ENCODE results near the gene HDHD3.
"Not testable (repeated sequence)": the region's sequence is repeated elsewhere in the genome, so short reads cannot be mapped to it uniquely, and the experiment has no call there.

HDHD3 gene

GRCh38 chr9:113390192-113390960 lies 13.6 kb upstream of the HDHD3 start:
- no peak for DNase-seq (ENCODE audit: low read depth, low spot score)

DNA sequence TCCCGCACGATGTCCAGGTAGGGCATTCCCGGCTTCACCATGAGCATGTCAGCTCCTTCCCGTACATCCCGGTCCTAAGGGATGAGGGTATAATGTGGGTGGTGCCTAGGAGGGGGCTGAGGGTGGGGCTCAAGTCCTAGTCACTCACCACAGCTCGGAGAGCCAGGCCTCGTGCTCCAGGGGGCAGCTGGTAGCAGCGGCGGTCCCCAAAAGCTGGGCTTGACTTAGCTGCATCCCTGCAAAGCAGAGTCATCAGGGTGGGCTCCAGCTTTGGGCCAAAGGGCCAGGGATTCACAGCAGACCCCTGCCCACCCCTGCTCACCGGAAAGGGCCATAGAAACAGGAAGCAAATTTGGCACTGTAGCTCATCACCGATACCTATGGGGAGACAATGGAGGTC lies 12.7 kb upstream of the HDHD3 start:
- no peak for DNase-seq (ENCODE audit: low read depth, low spot score)

GRCh38 chr9:113388833-113389232 lies 12.0 kb upstream of the HDHD3 start:
- DNase-seq (ENCODE audit: low read depth, low spot score) = no peak

GRCh38 chr9:113387560-113388230 lies 10.9 kb upstream of the HDHD3 start:
- DNase-seq (ENCODE audit: low read depth, low spot score) = no peak

DNA sequence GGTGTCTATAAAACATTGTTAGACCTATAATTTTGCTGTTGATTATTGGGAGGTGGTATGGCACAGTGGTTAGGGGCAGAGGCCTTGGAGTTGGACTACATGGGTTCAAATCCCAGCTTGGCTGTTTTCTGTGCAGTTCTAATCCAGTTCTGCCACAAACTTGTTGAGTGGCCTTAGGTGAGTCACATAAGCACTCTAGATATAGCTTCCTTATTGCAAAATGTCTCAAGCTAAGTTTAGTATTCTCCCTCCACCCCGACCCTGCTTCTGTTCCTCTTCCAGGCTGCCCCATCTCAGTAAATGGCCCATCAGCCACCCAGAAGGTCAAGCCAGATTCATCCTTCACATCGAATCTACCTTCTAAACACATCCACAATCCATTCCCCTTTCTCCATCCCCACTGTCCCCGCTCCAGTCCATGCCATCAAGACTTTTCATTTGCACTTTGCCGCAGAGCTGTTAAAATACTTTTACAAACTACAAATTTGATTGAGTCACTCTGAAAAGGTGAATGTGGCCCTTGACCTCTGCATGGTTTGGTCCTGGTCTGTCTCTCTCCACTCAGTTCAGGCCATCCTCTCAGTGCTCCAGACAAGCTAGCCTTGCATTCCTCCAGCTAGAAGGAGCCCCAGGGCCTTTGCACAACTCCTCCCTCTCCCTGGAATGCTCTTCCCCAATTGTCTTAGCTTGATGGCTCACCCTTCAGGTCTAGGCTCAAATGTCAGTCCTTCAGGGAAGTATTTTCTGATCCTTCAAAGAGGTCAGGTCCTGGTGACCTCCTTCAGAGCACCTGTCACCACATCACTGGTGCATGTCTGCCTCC lies 10.0 kb upstream of the HDHD3 start:
- no peak for DNase-seq (ENCODE audit: low read depth, low spot score)

DNA sequence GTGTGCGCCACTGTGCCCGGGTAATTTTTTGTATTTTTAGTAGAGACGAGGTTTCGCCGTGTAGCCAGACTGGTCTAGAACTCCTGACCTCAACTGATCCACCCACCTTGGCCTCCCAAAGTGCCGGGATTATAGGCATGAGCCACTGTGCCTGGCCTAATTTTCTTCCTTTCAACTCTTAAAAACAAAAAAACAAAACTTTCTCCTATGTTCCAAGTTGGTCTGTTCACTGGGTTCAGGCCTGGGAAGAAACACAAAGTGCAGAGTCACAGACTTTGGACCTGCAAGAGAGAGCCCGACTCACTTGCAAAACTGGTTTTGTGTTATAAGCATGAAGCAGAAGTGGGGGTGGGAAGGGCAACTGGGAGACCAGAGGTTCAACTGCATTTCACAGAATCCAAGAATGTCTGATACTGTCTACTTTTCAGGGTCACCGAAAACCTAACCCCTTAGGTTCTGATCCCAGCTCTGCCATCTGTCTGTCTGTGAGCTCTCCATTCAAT lies 5.2 kb upstream of the HDHD3 start:
- DNase-seq (ENCODE audit: low read depth, low spot score) = no peak

DNA sequence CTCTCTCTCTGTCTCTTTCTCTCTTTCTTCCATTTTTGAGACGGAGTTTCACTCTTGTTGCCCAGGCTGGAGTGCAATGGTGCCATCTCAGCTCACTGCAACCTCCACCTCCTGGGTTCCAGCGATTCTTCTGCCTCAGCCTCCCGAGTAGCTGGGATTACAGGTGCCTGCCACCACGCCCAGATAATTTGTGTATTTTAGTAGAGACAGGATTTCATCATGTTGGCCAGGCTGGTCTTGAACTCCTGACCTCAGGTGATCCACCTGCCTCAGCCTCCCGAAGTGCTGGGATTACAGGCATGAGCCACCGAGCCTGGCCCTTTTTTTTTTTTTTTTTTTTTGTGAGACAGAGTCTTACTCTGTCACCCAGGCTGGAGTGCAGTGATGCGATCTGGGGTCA lies 4.7 kb upstream of the HDHD3 start:
- DNase-seq (ENCODE audit: low read depth, low spot score) = not testable (repeated sequence)

DNA sequence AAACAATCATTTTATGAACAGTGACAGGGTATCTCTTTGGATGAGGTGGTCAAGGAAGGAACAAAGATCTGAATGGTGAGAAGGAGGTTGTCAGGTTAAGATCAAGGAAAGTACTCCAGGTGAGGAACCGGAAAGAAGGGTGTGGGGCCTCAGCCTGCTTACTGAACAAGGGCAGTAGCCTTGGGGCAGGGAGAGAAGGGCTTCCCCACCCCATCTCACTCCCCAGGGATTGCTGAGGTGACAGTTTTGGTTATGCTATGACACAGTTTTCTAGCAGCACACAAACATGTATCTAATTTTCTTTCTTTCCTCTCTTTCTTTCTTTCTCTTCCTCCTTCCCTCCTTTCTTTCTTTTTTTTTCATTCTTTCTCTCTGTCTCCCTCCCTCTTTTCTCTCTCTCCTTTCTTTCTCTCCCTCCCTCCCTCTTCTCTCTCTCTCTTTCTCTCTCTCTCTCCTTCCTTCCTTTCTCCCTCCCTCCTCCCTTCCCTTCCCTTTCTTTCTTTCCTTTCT lies 4.1 kb upstream of the HDHD3 start:
- no peak for DNase-seq (ENCODE audit: low read depth, low spot score)

DNA sequence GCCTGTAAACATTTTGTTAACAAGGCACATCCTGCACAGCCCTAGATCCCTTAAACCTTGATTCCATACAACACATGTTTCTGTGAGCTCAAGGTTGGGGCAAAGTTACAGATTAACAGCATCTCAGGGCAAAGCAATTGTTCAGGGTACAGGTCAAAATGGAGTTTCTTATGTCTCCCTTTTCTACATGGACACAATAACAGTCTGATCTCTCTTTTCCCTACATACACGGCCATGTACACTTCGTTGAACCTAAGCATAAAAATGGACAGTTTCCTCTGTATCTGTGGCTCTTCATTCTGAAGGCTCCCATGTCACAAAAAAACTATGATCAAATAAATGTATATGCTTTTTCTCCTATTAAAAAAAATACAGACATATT lies 3.0 kb upstream of the HDHD3 start:
- DNase-seq (ENCODE audit: low read depth, low spot score) = not testable (repeated sequence)

- not testable (repeated sequence) for DNase-seq (ENCODE audit: low read depth, low spot score)
Observed at GRCh38 chr9:113379094-113379828, 2.5 kb upstream of the HDHD3 start.

DNA sequence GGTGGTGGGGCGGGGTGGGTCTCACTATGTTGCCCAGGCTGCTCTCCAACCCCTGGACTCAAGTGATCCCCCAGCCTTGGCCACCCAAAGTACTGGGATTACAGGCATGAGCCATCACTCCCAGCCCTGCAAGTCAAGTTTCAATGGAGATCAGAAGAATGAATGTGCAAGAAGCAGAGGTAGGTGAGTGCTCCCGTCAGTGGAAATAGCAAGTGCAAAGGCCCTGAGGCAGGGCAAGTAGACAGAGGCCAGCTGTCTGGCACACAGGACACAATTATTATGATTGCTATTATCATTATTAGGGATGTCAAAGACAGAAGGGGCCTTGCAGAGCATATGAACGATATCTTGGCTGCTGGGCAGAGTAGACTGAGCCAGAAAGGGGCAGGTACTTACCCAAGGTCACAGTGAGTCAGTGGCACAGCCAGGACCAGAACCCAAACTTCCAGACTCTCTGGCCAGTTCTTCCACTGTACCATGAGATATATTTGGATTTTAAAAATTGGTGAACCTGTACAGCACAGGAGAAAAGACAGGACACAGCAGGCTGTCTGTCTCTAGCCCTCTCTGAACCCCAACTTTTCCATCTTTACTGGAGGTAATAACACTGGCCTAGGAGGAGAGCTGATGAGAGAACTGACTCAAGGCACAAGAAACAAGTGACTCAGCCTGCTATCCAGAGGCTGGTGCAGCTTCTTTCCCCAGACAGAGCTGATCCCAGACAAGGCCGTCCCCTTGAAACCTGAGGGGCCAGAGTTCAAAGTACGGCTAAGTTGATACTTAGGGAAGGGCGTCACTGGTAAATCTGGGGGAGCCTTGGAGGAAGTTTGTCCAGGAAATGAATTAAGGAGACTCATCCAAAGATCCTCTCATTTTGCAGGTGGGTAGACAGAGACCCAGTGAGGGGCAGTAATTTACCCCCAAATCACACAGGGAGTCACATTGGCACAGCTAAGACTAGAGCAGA lies 1.4 kb downstream of the HDHD3 start:
- DNase-seq (ENCODE audit: low read depth, low spot score) = no peak

DNA sequence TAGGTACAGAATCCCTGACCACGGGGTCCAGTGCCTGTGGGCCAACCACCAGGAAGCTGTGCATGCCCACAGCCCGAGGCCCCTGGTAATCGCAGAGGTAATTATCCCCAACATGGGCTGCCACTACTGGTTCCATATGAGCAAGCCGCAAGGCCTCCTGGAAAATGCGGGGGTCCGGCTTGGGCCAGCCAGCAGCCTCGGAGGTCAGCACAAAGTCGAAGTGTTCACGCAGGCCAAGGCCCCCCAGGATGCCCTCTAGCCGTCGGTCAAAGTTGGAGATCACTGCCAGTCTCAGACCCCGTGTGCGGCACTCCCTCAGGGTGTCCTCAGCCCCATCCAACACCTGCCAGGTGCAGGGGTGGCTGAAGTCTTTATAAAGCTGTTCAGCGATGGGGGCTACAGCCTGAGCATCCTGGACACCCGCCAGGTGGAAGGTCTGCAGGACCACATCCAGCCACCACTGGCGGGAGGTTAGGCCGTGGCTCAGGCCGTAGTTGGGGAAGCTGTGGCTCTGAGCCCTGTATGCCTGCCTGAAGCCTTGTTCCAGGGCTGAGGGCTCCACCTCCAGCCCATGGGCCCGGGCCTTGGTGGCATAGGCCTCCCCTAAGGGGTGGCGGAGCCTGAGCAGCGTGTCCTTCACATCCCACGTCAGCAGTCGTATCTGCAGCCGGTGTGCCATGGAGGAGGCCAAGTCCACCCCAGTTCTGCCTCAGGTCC lies 3.0 kb downstream of the HDHD3 start:
- DNase-seq (ENCODE audit: low read depth, low spot score) = no peak

DNA sequence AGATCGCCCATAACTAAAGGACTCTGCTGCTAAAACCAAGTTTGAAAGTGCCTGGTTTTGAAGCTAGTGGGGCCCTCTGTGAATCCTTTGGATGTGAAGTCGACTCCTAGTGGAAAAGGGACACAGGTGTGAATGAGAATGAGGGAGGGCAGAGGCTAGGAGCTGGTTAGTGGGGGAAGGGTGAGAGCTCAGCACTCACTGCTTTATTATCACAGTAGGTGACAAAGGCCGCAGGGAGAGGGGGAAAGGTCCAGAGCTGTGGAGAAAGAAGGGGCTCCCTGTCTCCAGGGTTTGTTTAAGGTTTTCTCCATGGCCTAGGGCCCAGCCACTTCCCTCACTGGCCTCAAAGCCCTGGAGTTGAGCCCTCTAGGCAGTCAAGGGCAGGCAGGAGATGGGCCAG lies 3.5 kb downstream of the HDHD3 start:
- DNase-seq (ENCODE audit: low read depth, low spot score) = no peak

- no peak for DNase-seq (ENCODE audit: low read depth, low spot score)
Observed at GRCh38 chr9:113372059-113372458, 4.7 kb downstream of the HDHD3 start.

DNA sequence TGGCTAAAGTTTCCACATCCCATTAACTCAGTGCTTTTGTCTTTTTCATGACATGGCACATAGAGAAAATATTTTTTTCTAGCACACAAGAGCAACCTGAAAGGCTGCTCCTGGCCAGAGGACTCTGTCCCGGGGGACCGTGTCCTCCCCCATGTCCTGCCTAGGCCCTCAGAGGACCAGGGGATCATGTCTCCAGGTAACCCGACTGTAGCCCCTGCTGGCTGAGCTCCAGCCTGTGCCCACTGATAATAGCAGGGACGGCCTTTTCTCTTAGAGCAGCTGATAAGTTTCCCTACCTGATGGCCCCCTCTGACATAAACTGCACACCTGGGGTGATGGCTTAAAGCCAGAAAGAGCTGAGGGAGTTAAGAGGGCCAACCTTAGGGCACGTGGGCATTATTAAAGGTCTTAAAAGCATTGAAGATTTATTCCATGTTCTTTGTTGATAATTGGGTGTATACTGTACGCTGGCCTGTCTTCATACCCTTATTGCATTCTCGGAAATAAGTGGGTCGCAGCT lies 5.9 kb downstream of the HDHD3 start:
- no peak for DNase-seq (ENCODE audit: low read depth, low spot score)

DNA sequence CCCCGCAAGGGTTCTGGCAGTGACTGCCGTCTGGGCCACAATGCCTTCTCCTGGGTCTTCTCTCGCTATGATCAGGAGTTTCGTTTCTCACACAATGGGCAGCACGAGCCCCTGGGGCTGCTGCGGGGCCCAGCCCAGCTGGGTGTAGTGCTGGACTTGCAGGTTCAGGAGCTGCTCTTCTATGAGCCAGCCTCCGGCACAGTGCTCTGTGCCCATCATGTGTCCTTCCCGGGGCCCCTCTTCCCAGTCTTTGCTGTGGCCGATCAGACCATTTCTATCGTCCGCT lies 7.0 kb downstream of the HDHD3 start:
- DNase-seq (ENCODE audit: low read depth, low spot score) = no peak

DNA sequence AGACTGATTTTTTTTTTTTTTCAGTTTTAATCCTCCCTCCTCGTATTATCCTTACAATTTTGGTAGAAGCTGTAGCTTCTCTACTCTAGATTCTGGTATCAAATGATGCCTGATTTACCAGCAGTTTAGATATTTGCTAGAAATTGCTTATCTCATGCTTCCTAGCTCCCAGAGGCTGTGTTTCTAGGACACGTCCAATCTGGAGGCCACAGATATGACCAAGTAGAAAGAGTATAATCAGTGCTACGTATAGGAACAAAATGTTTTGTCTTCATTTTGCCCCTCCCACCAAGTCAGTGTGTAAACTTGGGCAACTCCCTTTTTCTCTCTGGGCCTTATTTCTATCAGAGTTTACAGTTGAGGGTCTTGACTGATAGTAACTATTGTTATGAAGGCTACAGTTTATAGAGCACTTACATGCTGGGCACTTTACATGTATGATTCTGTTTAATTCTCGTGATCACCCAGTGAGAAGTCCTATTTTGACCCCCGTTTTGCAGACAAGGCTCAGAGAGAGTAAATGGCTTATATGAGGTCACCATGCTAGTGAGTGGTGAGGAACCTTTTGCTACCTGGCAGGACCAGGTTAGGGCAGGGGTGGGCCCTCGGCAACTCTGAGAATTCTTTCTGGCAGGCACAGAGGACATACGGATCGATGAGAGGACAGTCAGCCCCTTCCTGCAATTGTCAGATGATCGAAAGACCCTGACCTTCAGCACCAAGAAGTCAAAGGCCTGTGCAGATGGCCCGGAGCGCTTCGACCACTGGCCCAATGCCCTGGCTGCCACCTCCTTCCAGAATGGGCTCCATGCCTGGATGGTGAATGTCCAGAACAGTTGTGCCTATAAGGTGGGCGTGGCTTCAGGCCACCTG lies 7.6 kb downstream of the HDHD3 start:
- DNase-seq (ENCODE audit: low read depth, low spot score) = no peak

- DNase-seq (ENCODE audit: low read depth, low spot score) = no peak
Observed at GRCh38 chr9:113368348-113368981, 8.3 kb downstream of the HDHD3 start.
